Stimulated activated CD8-positive, alpha-beta memory T cell treated with anti-CD3 and anti-CD28 coated beads, Interleukin-15, amount 100 ng/mL, for 24 hours (primary cell): ENCODE data around the gene F2RL3.

Experiments used
- DNase-seq: peaks from one replicate; pipeline ENCODE4 v3.0.0-alpha.2; 2020; ENCODE audit warnings: low read depth

The F2RL3 gene

DNA sequence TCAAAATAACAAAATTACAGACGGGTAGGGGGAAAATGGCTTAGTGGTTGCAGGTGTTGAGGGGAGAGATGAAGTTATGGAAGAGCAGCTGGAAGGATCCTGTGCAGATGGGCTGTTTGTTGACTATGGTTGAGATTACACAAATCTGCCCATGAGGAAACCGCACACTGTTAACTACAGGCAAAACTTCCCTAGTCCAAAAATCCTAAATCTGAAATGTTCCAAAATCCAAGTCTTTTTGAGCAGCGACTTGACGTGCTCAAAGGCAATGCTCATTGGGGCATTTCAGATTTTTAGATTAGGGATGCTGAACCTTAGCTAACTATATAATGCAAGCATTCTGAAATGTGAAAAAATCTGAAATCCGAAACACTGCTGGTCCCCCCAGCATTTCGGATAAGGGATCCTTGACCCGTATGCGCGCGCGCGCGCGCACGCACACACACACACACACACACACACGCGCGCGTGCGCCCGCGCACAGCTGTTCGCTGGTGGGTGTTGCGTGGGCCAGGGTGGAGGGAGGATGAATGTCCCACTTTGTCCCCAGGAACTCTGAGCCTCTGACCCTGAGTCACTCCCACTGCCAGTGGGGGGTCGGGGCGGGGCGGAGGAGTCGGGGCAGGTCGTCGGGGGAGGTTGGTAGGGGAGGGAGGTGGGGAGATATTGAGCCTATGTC, 6.8 kb downstream of the F2RL3 start:
- no peak for DNase-seq

DNA sequence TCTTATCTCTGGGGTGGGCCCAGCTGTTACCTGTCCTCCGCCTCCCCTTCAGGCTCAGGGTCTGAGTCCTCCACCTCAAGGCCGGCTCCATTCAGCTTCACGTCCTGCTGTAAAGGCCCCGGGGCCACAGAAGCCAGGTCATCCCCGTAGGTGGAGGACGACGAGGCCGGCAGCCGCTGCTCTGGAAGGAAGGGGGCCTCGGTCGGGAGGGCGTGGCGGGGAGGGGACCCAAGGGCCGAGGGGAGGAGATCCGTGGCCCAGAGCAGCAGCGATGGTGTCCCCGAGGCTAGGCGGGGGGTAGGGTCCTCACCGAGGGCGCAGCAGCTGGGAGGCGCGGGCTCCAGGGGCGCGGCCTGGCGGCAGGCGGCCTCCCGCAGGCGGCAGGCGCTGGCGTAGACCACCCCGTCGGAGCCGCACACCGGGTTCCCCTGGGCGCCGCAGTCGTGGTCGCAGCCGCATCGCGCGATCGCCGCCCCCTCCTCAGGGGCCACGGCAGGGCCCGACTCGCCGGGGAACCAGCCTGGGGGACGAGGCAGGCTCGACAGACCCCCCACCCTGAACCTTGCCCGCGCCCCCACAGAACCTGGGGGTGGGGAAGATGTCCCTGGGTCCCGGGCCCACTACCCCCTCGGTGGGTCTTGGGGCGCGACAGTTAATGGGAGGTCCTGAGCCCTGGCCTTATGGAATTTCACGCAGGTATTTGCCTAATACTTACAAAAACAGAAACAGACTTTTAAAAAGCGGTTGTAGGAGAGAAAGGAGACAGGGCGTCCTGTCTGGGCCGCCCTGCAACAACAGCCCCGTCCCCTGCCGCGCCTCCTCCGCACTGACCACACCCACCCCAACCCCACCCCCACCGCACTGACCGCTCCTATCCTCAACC, 7.6 kb downstream of the F2RL3 start:
- no peak for DNase-seq

DNA sequence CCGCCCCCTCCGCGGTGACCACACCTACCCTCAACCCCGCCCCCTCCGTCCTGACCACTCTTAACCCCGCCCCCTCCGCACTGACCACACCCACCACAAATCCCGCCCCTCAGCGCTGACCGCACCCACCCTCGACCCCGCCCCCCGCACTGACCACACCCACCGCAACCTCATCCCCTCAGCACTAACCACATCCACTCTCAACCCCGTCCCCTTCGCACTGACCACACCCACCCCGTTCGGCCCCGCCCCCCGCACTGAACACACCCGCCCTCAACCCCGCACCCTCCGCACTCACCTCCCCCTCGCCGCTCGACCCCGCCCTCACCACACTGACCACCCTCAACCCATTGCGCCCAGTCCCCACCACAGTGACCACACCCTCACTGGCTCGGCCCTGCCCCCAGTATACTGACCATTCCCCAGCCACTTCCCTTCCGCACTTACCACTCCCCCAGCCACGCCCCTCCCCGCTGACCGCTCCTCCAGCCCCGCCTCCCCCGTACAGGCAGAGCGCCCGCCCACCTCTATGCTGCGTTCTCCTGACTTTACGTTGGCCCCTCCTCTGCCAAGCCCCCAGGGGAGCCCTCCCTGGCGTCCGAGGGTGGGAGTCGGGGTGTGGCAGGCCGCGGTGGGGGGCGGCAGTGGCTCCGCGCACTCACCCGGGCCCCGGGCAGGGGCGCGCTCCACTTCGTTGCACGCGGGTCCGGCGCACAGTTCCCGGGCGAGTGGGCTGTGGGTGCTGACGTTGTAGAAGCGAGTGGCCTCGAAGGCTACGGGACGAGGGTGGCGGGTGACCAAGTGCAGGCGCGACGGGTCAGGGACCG, 8.4 kb downstream of the F2RL3 start:
- DNase-seq = peak; percentile 49

DNA sequence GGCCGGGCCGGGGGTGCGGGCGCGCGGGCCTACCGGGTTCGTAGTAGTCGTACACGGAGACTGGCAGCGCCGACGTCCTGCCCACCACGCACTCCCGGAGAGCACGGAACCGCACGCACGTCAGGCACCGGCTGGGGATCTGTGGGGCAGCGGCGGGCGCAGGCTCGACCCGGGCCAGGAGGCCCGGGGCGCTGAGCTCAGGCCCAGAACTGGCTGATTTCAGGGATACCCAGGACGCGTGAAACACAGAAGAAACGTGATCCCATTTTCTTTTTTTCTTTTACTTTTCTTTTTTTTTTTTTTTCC, 9.0 kb downstream of the F2RL3 start:
- no peak for DNase-seq

DNA sequence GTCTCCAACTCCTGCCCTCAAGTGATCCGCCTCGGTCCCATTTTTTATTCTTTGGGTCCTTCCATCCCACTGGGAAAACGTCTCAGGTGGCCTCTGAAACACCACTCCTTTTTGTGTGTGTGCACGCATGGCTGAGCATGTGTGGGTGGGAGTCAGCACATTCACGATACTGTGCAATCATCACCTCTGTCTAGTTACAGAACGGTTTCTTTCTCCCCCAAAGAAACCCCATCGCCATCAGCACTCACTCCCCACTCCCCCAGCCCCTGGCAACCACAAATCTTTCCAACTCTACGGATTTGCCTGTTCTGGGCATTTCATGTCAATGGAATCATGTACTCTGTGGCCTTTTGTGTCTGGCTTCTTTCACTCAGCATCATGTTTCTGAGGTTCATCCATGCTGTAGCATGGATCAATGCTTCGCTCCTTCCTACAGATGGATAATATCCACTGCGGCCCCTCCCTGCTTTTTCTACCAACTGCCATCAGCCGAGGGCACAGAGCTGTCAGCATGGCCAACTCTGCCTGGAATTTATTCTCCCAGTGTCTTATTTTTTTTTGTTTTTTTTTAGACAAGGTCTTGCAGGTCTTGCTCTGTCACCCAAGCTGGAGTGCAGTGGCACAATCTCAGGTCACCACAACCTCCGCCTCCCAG, 9.7 kb downstream of the F2RL3 start:
- no peak for DNase-seq

DNA sequence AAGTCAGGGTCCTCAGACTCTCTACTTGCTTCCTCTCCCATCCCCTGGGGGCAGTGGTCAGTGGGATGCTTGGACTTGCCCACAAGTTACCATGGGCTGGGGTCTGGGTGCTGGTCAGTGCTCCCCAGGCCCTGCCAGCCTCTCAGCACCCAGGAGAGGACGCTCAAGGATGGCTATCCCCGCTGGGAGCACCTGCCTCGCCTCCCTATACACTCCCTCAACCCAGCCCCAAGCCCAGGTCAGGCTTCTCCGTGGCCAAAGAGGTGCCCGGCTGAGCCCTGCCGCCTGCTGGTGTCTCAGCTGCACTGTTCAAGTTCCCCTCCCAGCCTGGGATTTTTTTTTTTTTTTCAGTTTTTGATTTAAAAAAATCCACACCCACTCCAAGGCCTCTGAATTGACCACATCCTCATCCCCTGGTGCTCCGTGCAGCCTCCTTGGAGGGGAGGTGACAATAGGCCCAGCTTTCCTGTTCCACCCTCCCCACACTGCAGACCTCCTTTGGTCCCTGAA, 10.8 kb downstream of the F2RL3 start:
- DNase-seq = no peak

DNA sequence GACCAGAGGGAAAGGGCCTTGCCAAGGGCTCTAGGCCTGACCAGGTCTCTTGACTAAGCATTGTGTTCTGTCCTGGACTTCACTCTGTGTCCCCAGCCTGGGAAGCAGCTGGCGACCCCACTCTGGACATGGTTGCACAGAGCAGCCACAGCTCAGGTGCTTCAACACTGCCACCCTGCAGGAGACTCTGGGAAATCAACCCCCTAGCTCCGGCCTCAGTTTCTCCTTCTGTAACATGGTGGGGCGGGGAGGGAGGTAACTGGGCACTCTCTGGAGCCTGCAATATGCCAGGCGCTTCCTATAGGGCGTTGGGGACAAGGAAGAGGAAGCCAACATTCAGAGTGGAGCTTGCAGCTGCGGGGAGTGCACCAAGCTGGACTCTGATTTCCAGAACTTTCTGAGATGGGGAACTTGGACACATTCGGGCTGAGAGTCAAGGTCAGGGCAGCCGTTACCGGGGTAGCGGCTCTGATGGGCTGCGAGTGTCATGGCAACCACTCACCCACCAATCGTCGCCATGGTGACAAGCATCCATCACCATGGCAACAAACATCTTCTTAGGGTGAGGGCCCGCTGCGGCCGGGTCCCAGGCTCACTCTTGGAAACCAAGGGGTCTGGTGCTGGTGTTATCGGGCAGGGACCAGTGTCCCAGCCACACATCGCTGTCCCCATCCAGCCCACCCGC, 12.8 kb downstream of the F2RL3 start:
- no peak for DNase-seq

DNA sequence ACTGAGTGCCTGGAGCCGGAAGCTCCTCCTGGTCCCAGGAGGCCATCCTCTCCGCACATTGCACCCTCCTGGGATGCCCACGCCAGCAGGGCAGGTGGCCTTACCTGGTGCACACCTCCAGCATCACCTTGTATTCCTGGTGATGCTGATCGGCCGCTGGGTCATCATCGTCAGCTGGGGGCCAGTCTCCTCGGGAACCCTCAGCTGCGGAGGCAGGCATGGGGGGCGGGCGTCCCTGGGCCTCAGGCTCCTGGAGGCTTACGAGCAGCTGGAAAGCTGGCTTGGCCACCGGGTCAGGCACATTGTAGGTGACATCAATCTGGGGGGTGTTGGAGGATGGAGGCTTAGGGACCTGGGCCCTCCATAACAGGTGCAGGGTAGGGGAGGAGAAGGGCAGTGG, 13.7 kb downstream of the F2RL3 start:
- no peak for DNase-seq

DNA sequence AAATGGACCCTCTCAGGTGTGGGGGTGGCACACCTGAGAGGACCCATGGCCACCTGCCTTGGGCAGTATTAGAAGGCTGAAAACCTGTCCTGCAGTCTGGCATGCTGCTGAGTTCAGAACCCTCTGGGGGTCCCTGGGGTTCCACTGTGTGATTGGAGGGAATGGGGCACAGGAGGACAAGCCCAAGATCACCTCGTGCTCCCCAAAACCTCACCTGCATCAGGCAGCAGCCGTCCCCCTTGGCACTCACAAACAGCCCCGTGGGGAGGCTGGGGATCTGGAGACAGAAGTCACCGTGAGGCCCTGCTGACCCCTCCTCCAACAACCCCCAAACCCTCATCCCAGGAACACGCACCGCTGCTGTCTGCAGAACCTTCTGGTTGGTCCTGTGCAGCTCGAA, 14.5 kb downstream of the F2RL3 start:
- no peak for DNase-seq

DNA sequence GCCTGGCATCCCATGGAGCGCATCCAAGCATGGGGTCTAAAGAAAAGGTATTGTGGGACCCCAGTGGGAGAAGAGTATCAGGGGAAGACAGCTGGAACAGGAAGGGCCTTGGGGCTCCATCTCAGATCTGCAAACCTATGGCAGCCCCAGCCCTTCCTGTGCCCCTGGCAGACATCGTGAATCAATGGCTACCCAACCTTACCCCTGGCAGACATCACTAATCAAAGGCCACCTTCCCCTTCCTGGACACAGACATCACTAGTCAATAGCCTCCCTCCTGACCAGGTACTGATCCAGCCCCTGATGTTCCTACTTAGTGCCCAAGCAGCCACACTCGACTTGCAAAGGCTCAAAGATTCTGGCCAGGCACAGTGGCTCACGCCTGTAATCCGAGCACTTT, 15.8 kb downstream of the F2RL3 start:
- no peak for DNase-seq

DNA sequence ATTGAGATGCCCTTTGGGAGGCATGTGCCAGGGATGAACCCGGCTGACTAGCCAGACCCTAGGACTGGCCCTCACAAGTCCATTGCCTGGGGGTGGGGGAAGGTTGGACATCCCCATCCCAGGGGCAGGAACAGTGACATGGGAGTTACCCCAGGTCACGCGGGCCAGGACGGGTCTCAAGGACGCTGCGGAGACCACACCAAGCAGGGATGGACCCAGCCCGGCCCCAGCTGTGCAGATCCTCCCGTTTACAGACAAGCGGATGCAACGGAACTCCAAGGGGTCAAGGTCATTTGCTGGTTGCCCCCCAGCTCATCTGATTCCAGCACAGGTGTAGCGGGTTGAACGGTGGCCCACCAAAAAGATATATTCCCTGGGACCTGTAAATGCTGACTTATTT, 20.0 kb downstream of the F2RL3 start:
- no peak for DNase-seq

DNA sequence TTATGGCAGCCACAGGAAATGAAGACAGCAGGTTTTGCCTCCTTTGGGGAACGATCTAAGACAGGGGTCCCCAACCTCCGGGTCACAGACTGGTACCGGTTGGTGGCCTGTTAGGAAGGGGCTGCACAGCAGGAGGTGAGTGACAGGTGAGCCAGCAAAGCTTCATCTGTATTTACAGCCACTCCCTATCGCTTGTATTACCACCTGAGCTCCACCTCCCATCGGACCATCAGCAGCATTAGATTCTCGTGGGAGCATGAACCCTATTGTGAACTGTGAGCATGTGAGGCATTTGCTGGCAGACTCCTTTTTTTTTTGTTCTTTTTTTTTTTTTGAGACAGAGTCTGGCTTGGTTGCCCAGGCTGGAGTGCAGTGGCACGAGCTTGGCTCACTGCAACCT, 22.2 kb downstream of the F2RL3 start:
- DNase-seq = no peak

DNA sequence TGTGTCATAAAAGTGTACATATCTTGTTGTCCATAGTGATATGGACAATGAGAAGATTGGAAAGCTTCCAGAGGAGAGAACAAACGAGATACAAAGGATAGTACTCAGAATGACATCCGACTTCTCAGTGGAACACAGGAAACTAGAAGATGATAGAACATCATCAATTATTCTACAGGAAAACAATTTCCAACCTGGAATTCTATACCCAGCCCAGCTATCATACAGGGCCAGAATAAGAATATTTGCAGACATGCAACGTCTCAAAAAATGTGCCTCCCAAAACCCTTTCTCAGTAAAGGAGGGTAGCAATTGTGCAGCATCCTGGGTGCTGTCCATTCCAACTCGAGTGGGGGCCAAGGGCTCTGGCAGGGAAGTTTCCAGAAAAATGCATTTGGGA, 24.0 kb downstream of the F2RL3 start:
- DNase-seq = no peak

DNA sequence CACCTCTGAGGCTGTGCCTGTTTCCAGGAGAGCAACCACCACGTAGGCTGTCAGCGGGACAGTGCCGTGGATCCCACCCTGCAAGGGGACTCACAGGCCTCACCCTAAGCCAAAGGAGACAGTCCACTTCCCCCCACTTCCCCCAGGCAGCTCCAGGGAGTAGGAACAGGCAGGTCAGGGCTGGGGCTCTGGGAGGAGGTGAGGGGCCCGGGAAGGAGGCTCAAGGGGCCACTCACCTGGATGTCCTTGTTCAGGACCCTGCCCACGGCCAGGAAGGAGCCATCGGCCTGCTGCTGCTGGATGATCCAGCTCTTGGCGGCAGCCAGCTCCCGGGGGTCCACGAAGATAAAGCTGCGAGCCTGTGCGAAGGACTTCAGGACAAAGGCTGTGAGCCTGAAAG, 25.6 kb downstream of the F2RL3 start:
- no peak for DNase-seq

DNA sequence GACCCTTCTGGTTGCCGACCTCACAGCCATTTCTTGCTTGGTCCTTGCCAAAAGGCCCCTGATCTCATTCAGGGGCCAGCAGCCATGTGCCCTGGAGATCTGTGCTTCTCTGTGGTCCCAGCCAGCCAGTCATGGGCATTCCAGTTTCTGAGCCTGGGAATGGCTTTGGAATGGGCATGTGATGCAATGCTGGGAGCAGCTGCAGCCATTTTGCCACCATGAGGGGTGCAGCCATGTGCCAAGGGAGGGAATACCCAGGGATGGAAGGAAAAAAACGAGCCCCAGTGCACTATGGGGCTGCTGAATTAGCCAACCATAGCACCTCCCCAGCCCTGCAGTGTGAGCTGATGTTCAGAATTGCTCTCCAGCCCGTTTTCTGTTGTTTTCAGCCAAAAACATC, 26.3 kb downstream of the F2RL3 start:
- DNase-seq = no peak

DNA sequence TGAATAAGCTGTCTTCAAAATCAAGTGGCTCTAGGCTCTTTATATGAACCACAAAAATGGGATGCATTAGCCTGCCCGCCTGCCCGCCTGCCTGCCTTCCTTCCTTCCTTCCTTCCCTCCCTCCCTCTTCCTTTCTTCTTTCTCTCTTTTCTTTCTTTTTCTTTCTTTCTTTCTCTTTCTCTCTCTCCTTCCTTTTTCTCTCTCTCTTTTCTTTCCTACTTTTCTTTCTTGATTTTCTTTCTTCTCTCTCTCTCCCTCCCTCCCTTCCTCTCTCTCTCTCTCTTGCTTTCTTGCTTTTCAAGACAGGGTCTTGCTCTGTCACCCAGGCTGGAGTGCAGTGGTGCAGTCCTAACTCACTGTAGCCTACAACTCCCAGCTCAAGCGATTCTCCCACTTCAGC, 26.9 kb downstream of the F2RL3 start:
- DNase-seq = no peak

DNA sequence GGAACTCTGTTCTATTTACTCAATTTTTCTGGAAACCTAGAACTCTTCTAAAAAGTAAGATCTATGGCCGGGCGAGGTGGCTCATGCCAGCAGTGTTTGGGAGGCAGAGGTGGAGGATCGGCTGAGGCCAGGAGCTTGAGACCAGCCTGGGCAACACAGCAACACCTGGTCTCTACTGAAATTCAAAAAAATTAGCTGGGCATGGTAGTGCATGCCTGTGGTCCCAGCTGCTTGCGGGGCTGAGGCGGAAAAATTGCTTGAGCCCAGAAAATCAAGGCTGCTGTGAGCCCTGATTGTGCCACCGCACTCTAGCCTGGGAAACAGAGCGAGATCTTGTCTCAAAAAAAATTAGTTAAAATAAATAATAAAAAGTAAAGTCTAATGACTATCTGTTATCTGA, 28.6 kb downstream of the F2RL3 start:
- no peak for DNase-seq

DNA sequence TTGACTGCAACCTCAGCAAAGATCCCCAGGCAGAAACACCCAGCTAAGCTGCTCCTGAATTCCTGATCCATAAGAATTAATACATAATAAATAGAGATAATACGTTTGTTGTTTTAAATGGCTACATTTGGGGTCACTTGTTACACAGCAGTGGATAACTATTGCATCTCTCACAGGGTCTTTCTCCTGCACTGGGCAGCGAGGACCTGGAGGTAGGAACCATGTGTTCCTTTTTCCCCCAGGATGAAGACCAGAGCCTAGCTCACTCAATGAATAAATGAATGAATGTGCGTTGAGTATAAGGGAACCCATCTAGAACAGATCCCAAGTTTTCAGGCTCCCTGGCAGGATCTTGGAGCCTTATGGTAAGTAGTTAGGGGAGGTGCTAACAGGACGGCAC, 30.7 kb downstream of the F2RL3 start:
- DNase-seq = no peak

DNA sequence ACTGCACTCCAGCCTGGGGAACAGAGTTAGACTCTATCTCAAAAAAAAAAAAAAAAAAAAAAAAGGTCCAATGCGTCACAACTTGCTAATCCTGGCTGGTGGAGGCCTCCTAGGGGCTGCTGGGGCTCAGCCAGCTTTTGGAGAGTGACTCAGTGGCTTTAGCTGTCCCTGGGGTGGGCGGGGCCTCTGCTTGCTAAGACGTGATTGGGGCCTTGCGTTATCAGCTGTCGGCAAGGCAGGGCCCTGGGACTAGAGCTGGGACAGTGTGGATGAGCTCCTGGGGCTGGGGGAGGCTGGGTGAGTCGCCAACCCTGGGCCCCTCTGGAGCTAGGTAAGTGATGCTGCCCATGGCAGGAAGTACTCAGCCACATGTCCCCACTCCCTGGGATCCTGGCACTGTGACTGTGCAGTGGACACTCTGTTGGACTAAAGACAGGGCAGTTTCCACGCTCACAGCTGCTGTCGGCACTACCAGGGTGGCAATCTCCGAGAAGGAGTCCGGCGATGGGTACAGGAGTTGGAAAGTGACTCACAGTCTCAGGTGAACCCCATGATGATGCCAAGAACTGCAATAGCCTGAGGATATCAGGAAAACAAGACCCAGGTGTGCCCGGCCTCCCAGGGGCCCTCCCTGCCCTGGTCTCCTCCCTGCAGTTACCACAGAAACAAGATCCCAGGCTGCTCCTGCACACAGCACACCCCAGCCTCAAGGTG, 32.2 kb downstream of the F2RL3 start:
- DNase-seq = no peak

DNA sequence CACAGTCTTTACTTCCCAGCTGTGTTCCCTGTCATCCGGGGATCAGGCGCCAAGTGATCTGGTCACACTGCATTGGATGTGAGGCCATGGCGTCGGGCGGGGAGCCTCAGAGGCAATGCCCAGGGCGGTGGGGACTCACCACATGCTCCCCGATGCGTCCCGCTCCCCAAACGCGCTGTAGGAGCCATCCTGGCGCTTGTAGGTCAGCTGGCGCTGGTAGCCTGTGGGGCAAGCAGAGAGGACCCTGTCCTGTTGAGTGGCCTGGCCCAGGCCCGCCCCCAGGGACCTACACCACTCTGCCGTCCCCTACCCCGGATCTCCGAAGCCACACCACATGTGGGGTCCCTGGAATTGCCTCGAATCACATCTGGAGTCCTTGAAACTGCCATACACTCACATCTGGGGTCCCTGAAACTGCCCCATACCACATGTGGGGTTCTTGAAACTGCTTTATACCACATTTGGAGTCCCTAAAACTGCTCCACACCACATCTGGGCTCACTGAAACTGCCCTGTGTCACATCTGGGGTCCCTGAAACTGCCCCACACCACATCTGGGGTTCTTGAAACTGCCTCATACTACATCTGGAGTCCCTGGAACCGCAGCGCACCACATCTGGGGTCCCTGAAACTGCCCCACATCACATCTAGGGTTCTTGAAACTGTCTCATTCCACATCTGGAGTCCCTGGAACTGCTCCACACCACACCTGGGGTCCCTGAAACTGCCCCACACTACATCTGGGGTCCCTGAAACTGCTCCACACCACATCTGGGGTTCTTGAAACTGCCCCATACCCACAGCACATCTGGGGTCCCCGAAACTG, 33.2 kb downstream of the F2RL3 start:
- no peak for DNase-seq
